ENCODE results near the gene ORAI2.

GRCh38 chr7:102387064-102387463 lies 46.3 kb upstream of the ORAI2 start:
- TF ChIP-seq POLR2AphosphoS5 (IDR thresholded peaks at IDR 0.05) (no peak), CTCF (IDR thresholded peaks at IDR 0.05) (no peak), EP300 (IDR thresholded peaks at IDR 0.05) (no peak), POLR2A (IDR thresholded peaks at IDR 0.05) (no peak)
